ENCODE results near the gene SLAMF1. TPM values are rescaled to one million over a fixed set of nuclear protein-coding genes. Genes with fewer than 3 reads are reported as not detected.

Gene SLAMF1
- polyA plus RNA-seq, 3 donors = 0.13 to 0.65 TPM; not detected in 1

DNA sequence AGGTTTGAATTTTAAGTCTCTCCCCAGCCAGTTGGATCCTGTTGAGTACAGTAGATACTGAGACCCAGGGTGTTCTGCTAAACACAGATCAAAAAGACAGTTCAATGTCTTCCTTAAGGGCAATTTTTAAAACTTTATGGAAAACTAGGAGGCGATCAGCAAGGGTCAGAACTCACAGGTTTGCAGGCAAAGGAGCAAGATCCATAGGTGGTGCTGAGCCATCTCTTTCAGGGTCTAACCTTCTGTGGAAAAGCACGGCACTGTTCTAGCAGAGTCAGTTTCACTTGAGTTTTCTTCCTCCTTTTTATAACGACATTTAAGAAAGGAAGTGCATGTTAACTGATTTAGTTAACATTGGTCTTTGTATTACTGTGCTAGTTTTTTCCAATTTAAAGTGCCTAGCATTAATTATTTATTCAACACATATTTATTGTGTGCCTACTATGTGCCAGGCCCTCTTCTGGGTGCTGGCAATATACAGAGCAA lies 67.6 kb downstream of the SLAMF1 start, which contains the start of gene CD84:
Gene CD84 (minus strand): TSS at position 281 of the 486 bp plus-strand sequence. CDS start 59 bp downstream, at position 222.
- Mint-ChIP-seq H3K27ac (peak within 1 kb of the TSS; percentile 85 to 97 (median 92)), H3K4me1 (peaks cover 59% of the 10 kb centered on the region), H3K36me3 (peaks cover 0 to 8% of the 10 kb centered on the region in 2 donors), H3K27me3 (ENCODE audit: low read depth in 3 of 3) (peaks cover 0 to 1% (median 0%) of the 10 kb centered on the region in 3 donors), H3K4me3 (peak within 1 kb of the TSS; percentile 82 to 98), H3K9me3 (peaks cover 0 to 9% (median 2%) of the 10 kb centered on the region in 7 donors)
- peaks cover 45% of the 10 kb centered on the region for H3K79me2 ChIP-seq (ENCODE audit: insufficient read depth, low read length)
- no peaks in the 10 kb centered on the region for H3K27me3 ChIP-seq (ENCODE audit: control insufficient read depth in 2 of 2, insufficient read depth in 2 of 2, low read length in 2 of 2)
- TF ChIP-seq, protein P1, sequence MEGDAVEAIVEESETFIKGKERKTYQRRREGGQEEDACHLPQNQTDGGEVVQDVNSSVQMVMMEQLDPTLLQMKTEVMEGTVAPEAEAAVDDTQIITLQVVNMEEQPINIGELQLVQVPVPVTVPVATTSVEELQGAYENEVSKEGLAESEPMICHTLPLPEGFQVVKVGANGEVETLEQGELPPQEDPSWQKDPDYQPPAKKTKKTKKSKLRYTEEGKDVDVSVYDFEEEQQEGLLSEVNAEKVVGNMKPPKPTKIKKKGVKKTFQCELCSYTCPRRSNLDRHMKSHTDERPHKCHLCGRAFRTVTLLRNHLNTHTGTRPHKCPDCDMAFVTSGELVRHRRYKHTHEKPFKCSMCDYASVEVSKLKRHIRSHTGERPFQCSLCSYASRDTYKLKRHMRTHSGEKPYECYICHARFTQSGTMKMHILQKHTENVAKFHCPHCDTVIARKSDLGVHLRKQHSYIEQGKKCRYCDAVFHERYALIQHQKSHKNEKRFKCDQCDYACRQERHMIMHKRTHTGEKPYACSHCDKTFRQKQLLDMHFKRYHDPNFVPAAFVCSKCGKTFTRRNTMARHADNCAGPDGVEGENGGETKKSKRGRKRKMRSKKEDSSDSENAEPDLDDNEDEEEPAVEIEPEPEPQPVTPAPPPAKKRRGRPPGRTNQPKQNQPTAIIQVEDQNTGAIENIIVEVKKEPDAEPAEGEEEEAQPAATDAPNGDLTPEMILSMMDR (IDR thresholded peaks at IDR 0.05) = no peak
- H3K27ac ChIP-seq (ENCODE audit: low read depth in 1 of 2, low read length in 2 of 2) = peak within 1 kb of the TSS; percentile 57 to 92
- H2AFZ ChIP-seq (ENCODE audit: insufficient read depth, low read depth, low read length, poor library complexity, severe bottlenecking) = peak within 1 kb of the TSS; percentile 74
- peak within 1 kb of the TSS; percentile 65 for H3K9ac ChIP-seq (ENCODE audit: insufficient read depth, low read length, poor library complexity, severe bottlenecking)
- H4K20me1 ChIP-seq (ENCODE audit: insufficient read depth, low read length) = no peaks in the 10 kb centered on the region
- peak within 1 kb of the TSS; percentile 59 to 96 (median 83) for H3K4me3 ChIP-seq (replicated peaks in 1 of 3; ENCODE audit: low read depth in 2 of 3, low read length in 3 of 3)
- peaks cover 57 to 62% of the 10 kb centered on the region in 2 donors for H3K4me1 ChIP-seq (ENCODE audit: control insufficient read depth in 1 of 2, insufficient read depth in 2 of 2, low read length in 2 of 2)
- WGBS (ENCODE audit: insufficient coverage) = 0% methylated on average over 1 of the region's 3 CpGs
- no peaks in the 10 kb centered on the region for H3K9me3 ChIP-seq (replicated peaks in 1 of 2; ENCODE audit: control insufficient read depth in 1 of 2, insufficient read depth in 1 of 2, low read length in 2 of 2)
- no peaks in the 10 kb centered on the region for H3K36me3 ChIP-seq (replicated peaks in 1 of 2; ENCODE audit: control insufficient read depth in 1 of 2, insufficient read depth in 2 of 2, low read length in 2 of 2)
- peak in 2 of 3 donors; percentile 29 to 61 for DNase-seq
- intact Hi-C loops (cut with micrococcal nuclease) = loop anchor here in 1 of 2 donors (2.0 to 5.0 kb wide), 3 partner anchors 30 to 283 kb away; partner anchors contain the start of gene CD244
- H3K4me2 ChIP-seq (replicated peaks; ENCODE audit: extremely low read depth, low read length, poor library complexity, severe bottlenecking) = peak within 1 kb of the TSS; percentile 86

DNA sequence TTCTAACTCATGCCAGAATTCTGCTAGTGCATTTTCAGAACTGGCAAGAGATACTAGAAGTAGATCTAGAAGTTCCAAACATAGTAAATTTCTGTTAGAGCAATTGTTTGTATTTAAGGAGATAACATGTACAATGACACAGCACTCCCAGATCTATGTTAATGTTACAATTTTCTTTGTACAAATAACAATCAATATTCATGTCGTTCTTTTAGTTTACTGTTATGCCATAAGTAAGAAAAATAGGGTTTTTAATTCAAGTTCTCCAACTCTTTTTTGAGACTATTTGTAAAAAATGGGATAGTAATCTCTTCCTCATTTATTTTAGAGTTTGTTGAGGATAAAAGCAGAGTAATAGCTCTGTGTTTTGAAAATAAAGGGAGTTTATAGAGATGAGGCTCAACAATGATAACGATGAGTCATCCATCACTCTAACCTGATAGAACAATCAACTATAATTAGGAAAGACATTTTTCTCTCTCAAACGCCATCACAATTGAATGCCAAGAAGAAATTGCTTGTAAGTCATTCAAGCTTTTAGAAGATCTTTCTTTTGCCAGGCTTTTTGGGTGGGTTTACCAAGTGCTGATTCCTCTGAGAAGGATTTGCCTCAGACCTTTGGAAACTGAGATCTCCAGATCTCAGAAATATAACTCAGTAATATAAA lies 68.2 kb downstream of the SLAMF1 start:
- Histone ChIP-seq H3K4me1 (ENCODE audit: control insufficient read depth in 1 of 2, insufficient read depth in 2 of 2, low read length in 2 of 2) (peaks cover 63 to 68% of the 10 kb centered on the region in 2 donors), H4K20me1 (ENCODE audit: insufficient read depth, low read length) (no peaks in the 10 kb centered on the region), H3K27ac (ENCODE audit: low read depth in 1 of 2, low read length in 2 of 2) (peak overlapping the region in 1 of 2 donors; percentile 92), H3K9me3 (replicated peaks in 1 of 2; ENCODE audit: control insufficient read depth in 1 of 2, insufficient read depth in 1 of 2, low read length in 2 of 2) (no peaks in the 10 kb centered on the region), H3K79me2 (ENCODE audit: insufficient read depth, low read length) (peaks cover 51% of the 10 kb centered on the region), H3K36me3 (replicated peaks in 1 of 2; ENCODE audit: control insufficient read depth in 1 of 2, insufficient read depth in 2 of 2, low read length in 2 of 2) (no peaks in the 10 kb centered on the region), H2AFZ (ENCODE audit: insufficient read depth, low read depth, low read length, poor library complexity, severe bottlenecking) (peak overlapping the region; percentile 74), H3K9ac (ENCODE audit: insufficient read depth, low read length, poor library complexity, severe bottlenecking) (peak overlapping the region; percentile 65), H3K27me3 (ENCODE audit: control insufficient read depth in 2 of 2, insufficient read depth in 2 of 2, low read length in 2 of 2) (no peaks in the 10 kb centered on the region), H3K4me3 (replicated peaks in 1 of 3; ENCODE audit: low read depth in 2 of 3, low read length in 3 of 3) (peak overlapping the region; percentile 59 to 96 (median 83)), H3K4me2 (replicated peaks; ENCODE audit: extremely low read depth, low read length, poor library complexity, severe bottlenecking) (peak overlapping the region; percentile 86)
- WGBS (ENCODE audit: insufficient coverage) = no CpG with 5 or more reads among the region's 3 CpGs
- peaks cover 65% of the 10 kb centered on the region for H3K4me1 Mint-ChIP-seq
- peaks cover 0 to 8% of the 10 kb centered on the region in 2 donors for H3K36me3 Mint-ChIP-seq
- peaks cover 0 to 5% (median 2%) of the 10 kb centered on the region in 7 donors for H3K9me3 Mint-ChIP-seq
- TF ChIP-seq, protein P1 (IDR thresholded peaks at IDR 0.05) = no peak
- intact Hi-C loops (cut with micrococcal nuclease) = loop anchor here in 1 of 2 donors (2.0 to 5.0 kb wide), 3 partner anchors 30 to 284 kb away; partner anchors contain the start of gene CD244
- peak overlapping the region; percentile 82 to 98 for H3K4me3 Mint-ChIP-seq
- DNase-seq = no peak
- H3K27ac Mint-ChIP-seq = peak overlapping the region; percentile 83 to 97 (median 92)
- H3K27me3 Mint-ChIP-seq (ENCODE audit: low read depth in 3 of 3) = peaks cover 0 to 1% (median 0%) of the 10 kb centered on the region in 3 donors

Measured in CD14-positive monocyte (primary cell).